Adrenal gland (tissue), 5 donors: ENCODE data around the gene RPAIN.

Experiments used
- POLR2A ChIP-seq, 2 donors: fragments of 450-650 bp; IDR thresholded peaks; one replicate each; pipeline ENCODE4 v1.6.1; 2017; ENCODE audit warnings: antibody characterized with exemption in 2 of 2, mild to moderate bottlenecking in 2 of 2, moderate library complexity in 1 of 2
- TF ChIP-seq, protein P1 (sequence below), 6 experiments: fragments of 450-650 bp in 4 of 6; fragments of 200-600 bp in 2 of 6; sonication (generic) in 1 of 6; IDR thresholded peaks; 1 replicate in 5 of 6; 2 replicates in 1 of 6; pipeline versions ENCODE4 v1.5.1 to v1.8.0; 2016 to 2021; ENCODE audit warnings: antibody characterized with exemption in 6 of 6, mild to moderate bottlenecking in 2 of 6, moderate library complexity in 1 of 6
- donor health status: DM: no; HTN: no; CAD: no.

DNA sequence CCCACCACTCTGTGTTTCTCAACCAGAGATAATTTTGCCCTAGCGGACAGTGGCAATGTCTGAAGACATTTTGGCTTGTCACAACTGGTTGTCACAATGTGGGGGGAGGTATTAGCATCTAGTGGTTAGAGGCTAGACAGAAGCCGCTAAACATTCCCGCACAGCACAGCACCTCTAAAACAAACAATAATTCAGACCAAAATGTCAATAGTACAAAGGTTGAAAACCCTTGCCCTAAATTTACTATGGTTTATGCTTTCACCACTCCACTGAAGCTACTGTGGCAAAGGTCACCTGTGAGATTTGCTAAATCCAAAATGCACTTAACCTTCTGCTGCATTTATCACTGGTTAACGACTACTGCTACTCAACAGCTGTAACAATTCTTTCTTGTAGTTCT is 14.6 kb upstream of the RPAIN start:
- TF ChIP-seq, protein P1, sequence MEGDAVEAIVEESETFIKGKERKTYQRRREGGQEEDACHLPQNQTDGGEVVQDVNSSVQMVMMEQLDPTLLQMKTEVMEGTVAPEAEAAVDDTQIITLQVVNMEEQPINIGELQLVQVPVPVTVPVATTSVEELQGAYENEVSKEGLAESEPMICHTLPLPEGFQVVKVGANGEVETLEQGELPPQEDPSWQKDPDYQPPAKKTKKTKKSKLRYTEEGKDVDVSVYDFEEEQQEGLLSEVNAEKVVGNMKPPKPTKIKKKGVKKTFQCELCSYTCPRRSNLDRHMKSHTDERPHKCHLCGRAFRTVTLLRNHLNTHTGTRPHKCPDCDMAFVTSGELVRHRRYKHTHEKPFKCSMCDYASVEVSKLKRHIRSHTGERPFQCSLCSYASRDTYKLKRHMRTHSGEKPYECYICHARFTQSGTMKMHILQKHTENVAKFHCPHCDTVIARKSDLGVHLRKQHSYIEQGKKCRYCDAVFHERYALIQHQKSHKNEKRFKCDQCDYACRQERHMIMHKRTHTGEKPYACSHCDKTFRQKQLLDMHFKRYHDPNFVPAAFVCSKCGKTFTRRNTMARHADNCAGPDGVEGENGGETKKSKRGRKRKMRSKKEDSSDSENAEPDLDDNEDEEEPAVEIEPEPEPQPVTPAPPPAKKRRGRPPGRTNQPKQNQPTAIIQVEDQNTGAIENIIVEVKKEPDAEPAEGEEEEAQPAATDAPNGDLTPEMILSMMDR (IDR thresholded peaks at IDR 0.05) = no peak
- no peak for TF ChIP-seq POLR2A (IDR thresholded peaks at IDR 0.05)
